CD4-positive, alpha-beta T cell treated with Interleukin-17A for 1 hour (primary cell): Measurements from ENCODE around the gene MAN1A1.
"Not testable (repeated sequence)": the region's sequence is repeated elsewhere in the genome, so short reads cannot be mapped to it uniquely, and the experiment has no call there.

ENCODE experiments used
- DNase-seq: peaks from one replicate; pipeline ENCODE4 v3.0.0-alpha.2; 2020

Gene MAN1A1

GRCh38 chr6:119349361-119350201, at the start of gene MAN1A1:
Gene MAN1A1, minus strand, starts transcription at chr6:119349761. Its CDS starts 696 bp downstream, at chr6:119349065.
- peak; percentile 91 for DNase-seq

- DNase-seq: no peak
These were observed 45.6 kb upstream of the MAN1A1 start for GRCh38 chr6:119395192-119395591.

GRCh38 chr6:119390247-119390793, 40.8 kb upstream of the MAN1A1 start:
- DNase-seq: no peak

GRCh38 chr6:119385994-119386393, 36.4 kb upstream of the MAN1A1 start:
- no peak for DNase-seq

- DNase-seq: no peak
These were observed 34.9 kb upstream of the MAN1A1 start for GRCh38 chr6:119384444-119384843.

- DNase-seq: no peak
These were observed 30.2 kb upstream of the MAN1A1 start for GRCh38 chr6:119379809-119380208.

- DNase-seq: not testable (repeated sequence)
These were observed 27.5 kb upstream of the MAN1A1 start for GRCh38 chr6:119377043-119377442.

GRCh38 chr6:119370080-119370479, 20.5 kb upstream of the MAN1A1 start:
- DNase-seq: no peak

- no peak for DNase-seq
These were observed 19.4 kb upstream of the MAN1A1 start for GRCh38 chr6:119368921-119369320.

GRCh38 chr6:119361209-119361608, 11.6 kb upstream of the MAN1A1 start:
- DNase-seq: no peak

- DNase-seq: no peak
These were observed 10.8 kb upstream of the MAN1A1 start for GRCh38 chr6:119360262-119360915.

GRCh38 chr6:119355890-119356289, 6.3 kb upstream of the MAN1A1 start:
- no peak for DNase-seq

- no peak for DNase-seq
These were observed 5.6 kb upstream of the MAN1A1 start for GRCh38 chr6:119355157-119355556.

- no peak for DNase-seq
These were observed 4.1 kb upstream of the MAN1A1 start for GRCh38 chr6:119353696-119354095.

GRCh38 chr6:119352001-119352400, 2.4 kb upstream of the MAN1A1 start:
- DNase-seq: no peak

- peak; percentile 46 for DNase-seq
These were observed 1.4 kb upstream of the MAN1A1 start for GRCh38 chr6:119350952-119351372.

- peak; percentile 64 for DNase-seq
These were observed 816 bp upstream of the MAN1A1 start for GRCh38 chr6:119350202-119350951.

GRCh38 chr6:119348748-119349360, 707 bp downstream of the MAN1A1 start:
- DNase-seq: peak; percentile 31

GRCh38 chr6:119348096-119348747, 1.3 kb downstream of the MAN1A1 start:
- DNase-seq: peak; percentile 35

- DNase-seq: peak; percentile 39
These were observed 2.0 kb downstream of the MAN1A1 start for GRCh38 chr6:119347466-119348095.

GRCh38 chr6:119346936-119347335, 2.6 kb downstream of the MAN1A1 start:
- DNase-seq: no peak

GRCh38 chr6:119346450-119346849, 3.1 kb downstream of the MAN1A1 start:
- DNase-seq: no peak
